Chondrocyte (in vitro differentiated cells): Measurements from ENCODE around the gene CENPQ. TPM values are rescaled to one million over a fixed set of nuclear protein-coding genes. Genes with fewer than 3 reads are reported as not detected.
"Not testable (repeated sequence)": the region's sequence is repeated elsewhere in the genome, so short reads cannot be mapped to it uniquely, and the experiment has no call there.

ENCODE experiments used
- DNase-seq: peaks from one replicate; pipeline ENCODE4 v3.0.0; 2021; ENCODE audit warnings: mixed read lengths, low spot score
- H3K27ac Mint-ChIP-seq: one replicate; pipeline ENCODE4 v1.8.0; 2021; ENCODE audit warnings: mild to moderate bottlenecking, moderate library complexity, mixed read lengths; ENCODE audit not compliant: unreplicated experiment
- H3K27me3 Mint-ChIP-seq: 2 replicates; pipeline ENCODE4 v1.8.0; 2021; ENCODE audit warnings: low read depth, mixed read lengths
- H3K36me3 Mint-ChIP-seq: 2 replicates; pipeline ENCODE4 v1.8.0; 2021; ENCODE audit warnings: low read depth, mixed read lengths
- H3K4me1 Mint-ChIP-seq: 2 replicates; pipeline ENCODE4 v1.8.0; 2021; ENCODE audit warnings: low read depth, mild to moderate bottlenecking, mixed read lengths
- H3K4me3 Mint-ChIP-seq: one replicate; pipeline ENCODE4 v1.8.0; 2021; ENCODE audit warnings: mild to moderate bottlenecking, moderate library complexity, mixed read lengths; ENCODE audit not compliant: unreplicated experiment
- H3K9me3 Mint-ChIP-seq: 2 replicates; pipeline ENCODE4 v1.8.0; 2021; ENCODE audit warnings: low read depth, mixed read lengths
- total RNA-seq: library from RNA; stranded (reverse); gene quantifications from 3 replicates; pipeline ENCODE4 v1.2.1, GENCODE V29; 2021
- TF ChIP-seq, protein P1 (sequence below): fragments of 200-600 bp; sonication (generic); IDR thresholded peaks from 2 replicates; pipeline ENCODE4 v1.5.0; 2021; ENCODE audit warnings: antibody characterized with exemption, mild to moderate bottlenecking, moderate library complexity

CENPQ gene
- total RNA-seq, 1 donor from 2014 or later = 2.6 TPM

GRCh38 chr6:49462599-49462926 is 607 bp upstream of the CENPQ start:
- no peaks in the 10 kb centered on the region for H3K9me3 Mint-ChIP-seq
- no peaks in the 10 kb centered on the region for H3K27me3 Mint-ChIP-seq
- no peak for DNase-seq
- no peaks in the 10 kb centered on the region for H3K36me3 Mint-ChIP-seq
- H3K27ac Mint-ChIP-seq = peak overlapping the region; percentile 93
- TF ChIP-seq, protein P1, sequence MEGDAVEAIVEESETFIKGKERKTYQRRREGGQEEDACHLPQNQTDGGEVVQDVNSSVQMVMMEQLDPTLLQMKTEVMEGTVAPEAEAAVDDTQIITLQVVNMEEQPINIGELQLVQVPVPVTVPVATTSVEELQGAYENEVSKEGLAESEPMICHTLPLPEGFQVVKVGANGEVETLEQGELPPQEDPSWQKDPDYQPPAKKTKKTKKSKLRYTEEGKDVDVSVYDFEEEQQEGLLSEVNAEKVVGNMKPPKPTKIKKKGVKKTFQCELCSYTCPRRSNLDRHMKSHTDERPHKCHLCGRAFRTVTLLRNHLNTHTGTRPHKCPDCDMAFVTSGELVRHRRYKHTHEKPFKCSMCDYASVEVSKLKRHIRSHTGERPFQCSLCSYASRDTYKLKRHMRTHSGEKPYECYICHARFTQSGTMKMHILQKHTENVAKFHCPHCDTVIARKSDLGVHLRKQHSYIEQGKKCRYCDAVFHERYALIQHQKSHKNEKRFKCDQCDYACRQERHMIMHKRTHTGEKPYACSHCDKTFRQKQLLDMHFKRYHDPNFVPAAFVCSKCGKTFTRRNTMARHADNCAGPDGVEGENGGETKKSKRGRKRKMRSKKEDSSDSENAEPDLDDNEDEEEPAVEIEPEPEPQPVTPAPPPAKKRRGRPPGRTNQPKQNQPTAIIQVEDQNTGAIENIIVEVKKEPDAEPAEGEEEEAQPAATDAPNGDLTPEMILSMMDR = no peak
- H3K4me1 Mint-ChIP-seq = peaks cover 26% of the 10 kb centered on the region
- peak overlapping the region; percentile 96 for H3K4me3 Mint-ChIP-seq

GRCh38 chr6:49463612-49463967 is 420 bp downstream of the CENPQ start:
- Mint-ChIP-seq H3K27ac (peak overlapping the region; percentile 93), H3K4me1 (peaks cover 26% of the 10 kb centered on the region), H3K27me3 (no peaks in the 10 kb centered on the region), H3K36me3 (no peaks in the 10 kb centered on the region), H3K4me3 (peak overlapping the region; percentile 96), H3K9me3 (no peaks in the 10 kb centered on the region)
- TF ChIP-seq, protein P1 = no peak
- DNase-seq = no peak

DNA sequence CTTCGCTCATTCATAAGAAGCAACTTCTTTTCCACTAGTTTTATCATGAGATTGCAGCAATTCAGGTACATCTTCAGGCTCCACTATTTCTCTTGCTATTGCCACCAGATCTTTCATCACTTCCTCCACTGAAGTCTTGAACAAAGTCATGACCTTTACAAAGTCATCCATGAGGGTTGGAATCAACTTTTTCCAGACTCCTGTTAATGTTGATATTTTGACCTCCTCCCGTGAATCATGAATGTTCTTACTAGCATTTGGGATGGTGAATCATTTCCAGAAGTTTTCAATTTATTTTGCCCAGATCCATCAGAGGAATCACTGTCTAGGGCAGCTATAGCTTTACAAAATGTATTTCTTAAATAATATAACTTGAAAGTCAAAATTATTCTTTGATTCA is 1.5 kb downstream of the CENPQ start:
- H3K9me3 Mint-ChIP-seq = no peaks in the 10 kb centered on the region
- H3K27me3 Mint-ChIP-seq = no peaks in the 10 kb centered on the region
- peaks cover 26% of the 10 kb centered on the region for H3K4me1 Mint-ChIP-seq
- no peak overlapping the region for H3K4me3 Mint-ChIP-seq
- no peak overlapping the region for H3K27ac Mint-ChIP-seq
- TF ChIP-seq, protein P1 = no peak
- H3K36me3 Mint-ChIP-seq = no peaks in the 10 kb centered on the region
- no peak for DNase-seq

DNA sequence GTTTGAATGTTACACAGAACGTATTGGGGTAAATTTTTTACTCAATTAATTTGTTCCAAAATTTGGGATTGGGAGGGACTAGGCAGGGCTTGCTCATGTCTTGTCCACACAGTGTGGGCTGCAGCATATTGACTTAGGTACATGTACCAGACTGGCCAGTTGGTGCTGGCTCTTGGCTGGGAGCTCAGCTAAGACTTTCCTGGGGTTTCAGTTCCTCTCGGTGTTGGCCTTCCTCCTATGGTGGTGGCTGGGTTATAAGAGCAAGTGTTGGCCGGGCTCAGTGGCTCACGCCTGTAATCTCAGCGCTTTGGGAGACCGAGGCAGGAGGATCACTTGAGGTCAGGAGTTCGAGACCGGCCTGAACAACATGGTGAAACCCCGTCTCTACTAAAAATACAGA is 4.9 kb downstream of the CENPQ start:
- Mint-ChIP-seq H3K4me1 (peaks cover 10% of the 10 kb centered on the region), H3K27me3 (no peaks in the 10 kb centered on the region), H3K27ac (no peak overlapping the region), H3K4me3 (no peak overlapping the region), H3K9me3 (no peaks in the 10 kb centered on the region), H3K36me3 (peaks cover under 1% of the 10 kb centered on the region)
- no peak for DNase-seq
- TF ChIP-seq, protein P1 = no peak

DNA sequence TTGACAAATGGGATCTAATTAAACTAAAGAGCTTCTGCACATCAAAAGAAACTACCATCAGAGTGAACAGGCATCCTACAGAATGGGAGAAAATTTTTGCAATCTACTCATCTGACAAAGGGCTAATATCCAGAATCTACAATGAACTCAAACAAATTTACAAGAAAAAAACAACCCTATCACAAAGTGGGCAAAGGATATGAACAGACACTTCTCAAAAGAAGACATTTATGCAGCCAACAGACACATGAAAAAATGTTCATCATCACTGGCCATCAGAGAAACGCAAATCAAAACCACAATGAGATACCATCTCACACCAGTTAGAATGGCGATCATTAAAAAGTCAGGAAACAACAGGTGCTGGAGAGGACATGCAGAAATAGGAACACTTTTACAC is 13.4 kb downstream of the CENPQ start:
- H3K4me1 Mint-ChIP-seq = not testable (repeated sequence)

GRCh38 chr6:49479308-49479970 is 16.3 kb downstream of the CENPQ start:
- TF ChIP-seq, protein P1 = no peak
- Mint-ChIP-seq H3K9me3 (peaks cover 6% of the 10 kb centered on the region), H3K27me3 (no peaks in the 10 kb centered on the region), H3K36me3 (peaks cover 13% of the 10 kb centered on the region), H3K4me1 (no peaks in the 10 kb centered on the region), H3K27ac (no peak overlapping the region), H3K4me3 (no peak overlapping the region)
- no peak for DNase-seq

More for the DNA sequence above, 13.4 kb downstream of the CENPQ start:
- H3K9me3 Mint-ChIP-seq, H3K27ac Mint-ChIP-seq, H3K4me3 Mint-ChIP-seq, H3K27me3 Mint-ChIP-seq, DNase-seq: not testable (repeated sequence)
- peaks cover 16% of the 10 kb centered on the region for H3K36me3 Mint-ChIP-seq

DNA sequence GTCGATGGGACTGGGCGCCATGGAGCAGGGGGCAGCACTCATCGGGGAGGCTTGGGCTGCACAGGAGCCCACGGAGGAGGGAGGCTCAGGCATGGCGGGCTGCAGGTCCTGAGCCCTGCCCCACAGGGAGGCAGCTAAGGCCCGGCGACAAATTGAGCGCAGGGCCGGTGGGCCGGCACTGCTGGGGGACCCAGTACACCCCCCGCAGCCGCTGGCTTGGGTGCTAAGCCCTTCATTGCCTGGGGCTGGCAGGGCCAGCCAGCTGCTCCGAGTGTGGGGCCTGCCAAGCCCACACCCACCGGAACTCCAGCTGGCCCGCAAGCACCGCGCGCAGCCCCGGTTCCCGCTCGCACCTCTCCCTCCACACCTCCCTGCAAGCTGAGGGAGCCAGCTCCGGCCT is 18.7 kb downstream of the CENPQ start:
- H3K36me3 Mint-ChIP-seq, H3K27ac Mint-ChIP-seq, H3K9me3 Mint-ChIP-seq, H3K27me3 Mint-ChIP-seq, H3K4me1 Mint-ChIP-seq, H3K4me3 Mint-ChIP-seq: not testable (repeated sequence)
- DNase-seq = peak; percentile 81

GRCh38 chr6:49483380-49483779 is 20.2 kb downstream of the CENPQ start:
- not testable (repeated sequence) for H3K4me3 Mint-ChIP-seq, H3K27me3 Mint-ChIP-seq, H3K4me1 Mint-ChIP-seq, H3K36me3 Mint-ChIP-seq, H3K9me3 Mint-ChIP-seq, H3K27ac Mint-ChIP-seq
- DNase-seq = peak; percentile 63
